PFSK-1 (cell line): ENCODE data around the gene PPFIA4.

Experiments
- FOXP2 ChIP-seq: optimal IDR thresholded peaks from 2 replicates; pipeline ENCODE3; 2011; ENCODE audit warnings: borderline replicate concordance, control low read depth, inconsistent platforms; ENCODE audit not compliant: insufficient read depth; ENCODE audit errors: extremely low read length, extremely low read depth
- POLR2AphosphoS5 ChIP-seq: IDR thresholded peaks from 2 replicates; pipeline ENCODE4 v1.6.1; 2012; ENCODE audit warnings: low read depth, mild to moderate bottlenecking, control low read depth, low read length, moderate library complexity
- SIN3A ChIP-seq: IDR thresholded peaks from 2 replicates; pipeline ENCODE4 v1.6.1; 2012; ENCODE audit warnings: mild to moderate bottlenecking, low read length, moderate library complexity, borderline replicate concordance; ENCODE audit not compliant: insufficient read depth
- TF ChIP-seq, protein P1 (sequence below), 2 experiments: IDR thresholded peaks; 2 replicates each; pipeline versions ENCODE4 v1.6.1 to v1.8.0; 2011 to 2012; ENCODE audit warnings: low read depth in 2 of 2, low read length in 2 of 2, control low read depth in 1 of 2, inconsistent platforms in 1 of 2, mild to moderate bottlenecking in 1 of 2, moderate library complexity in 1 of 2; ENCODE audit not compliant: insufficient read depth in 1 of 2

DNA sequence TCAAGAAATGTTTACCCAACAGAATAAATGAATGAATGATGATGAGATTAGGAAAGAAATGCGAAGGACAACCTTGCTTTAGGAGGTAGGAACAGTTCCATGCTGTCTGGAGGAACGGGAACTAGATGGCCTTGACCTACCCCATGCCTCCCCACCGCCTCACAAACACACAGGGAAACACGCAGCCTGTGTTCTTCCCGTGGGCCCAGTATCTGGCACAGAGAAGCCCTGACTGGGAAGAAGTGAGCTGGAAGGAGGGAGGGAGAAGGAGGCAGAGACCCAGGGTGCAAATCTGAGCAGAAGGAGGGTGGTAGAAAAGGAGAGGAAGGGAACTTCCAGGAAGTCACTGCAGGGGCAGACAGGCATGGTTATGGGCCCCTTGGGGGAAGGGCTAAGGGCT, 97.7 kb downstream of the PPFIA4 start:
- TF ChIP-seq SIN3A (no peak), FOXP2 (no peak), POLR2AphosphoS5 (no peak)
- TF ChIP-seq, protein P1, sequence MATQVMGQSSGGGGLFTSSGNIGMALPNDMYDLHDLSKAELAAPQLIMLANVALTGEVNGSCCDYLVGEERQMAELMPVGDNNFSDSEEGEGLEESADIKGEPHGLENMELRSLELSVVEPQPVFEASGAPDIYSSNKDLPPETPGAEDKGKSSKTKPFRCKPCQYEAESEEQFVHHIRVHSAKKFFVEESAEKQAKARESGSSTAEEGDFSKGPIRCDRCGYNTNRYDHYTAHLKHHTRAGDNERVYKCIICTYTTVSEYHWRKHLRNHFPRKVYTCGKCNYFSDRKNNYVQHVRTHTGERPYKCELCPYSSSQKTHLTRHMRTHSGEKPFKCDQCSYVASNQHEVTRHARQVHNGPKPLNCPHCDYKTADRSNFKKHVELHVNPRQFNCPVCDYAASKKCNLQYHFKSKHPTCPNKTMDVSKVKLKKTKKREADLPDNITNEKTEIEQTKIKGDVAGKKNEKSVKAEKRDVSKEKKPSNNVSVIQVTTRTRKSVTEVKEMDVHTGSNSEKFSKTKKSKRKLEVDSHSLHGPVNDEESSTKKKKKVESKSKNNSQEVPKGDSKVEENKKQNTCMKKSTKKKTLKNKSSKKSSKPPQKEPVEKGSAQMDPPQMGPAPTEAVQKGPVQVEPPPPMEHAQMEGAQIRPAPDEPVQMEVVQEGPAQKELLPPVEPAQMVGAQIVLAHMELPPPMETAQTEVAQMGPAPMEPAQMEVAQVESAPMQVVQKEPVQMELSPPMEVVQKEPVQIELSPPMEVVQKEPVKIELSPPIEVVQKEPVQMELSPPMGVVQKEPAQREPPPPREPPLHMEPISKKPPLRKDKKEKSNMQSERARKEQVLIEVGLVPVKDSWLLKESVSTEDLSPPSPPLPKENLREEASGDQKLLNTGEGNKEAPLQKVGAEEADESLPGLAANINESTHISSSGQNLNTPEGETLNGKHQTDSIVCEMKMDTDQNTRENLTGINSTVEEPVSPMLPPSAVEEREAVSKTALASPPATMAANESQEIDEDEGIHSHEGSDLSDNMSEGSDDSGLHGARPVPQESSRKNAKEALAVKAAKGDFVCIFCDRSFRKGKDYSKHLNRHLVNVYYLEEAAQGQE (IDR thresholded peaks at IDR 0.05; ENCODE audit: insufficient read depth in 1 of 2, low read depth in 2 of 2, low read length in 2 of 2), result no peak
